Esophagus (tissue), 2 donors: ENCODE measurements around the gene AKNAD1. TPM values are rescaled to one million over a fixed set of nuclear protein-coding genes. Genes with fewer than 3 reads are reported as not detected.

Experiments
- H3K27ac ChIP-seq, 2 donors: one replicate each; pipeline ENCODE4 v1.5.1; 2013; ENCODE audit warnings: low read depth in 2 of 2, mild to moderate bottlenecking in 2 of 2, inconsistent platforms in 1 of 2, low read length in 1 of 2, moderate library complexity in 1 of 2
- H3K27me3 ChIP-seq, 2 donors: one replicate each; pipeline ENCODE4 v1.6.1; 2013; ENCODE audit warnings: low read length in 2 of 2, control low read depth in 1 of 2, mild to moderate bottlenecking in 1 of 2; ENCODE audit not compliant: insufficient read depth in 2 of 2, control insufficient read depth in 1 of 2
- H3K36me3 ChIP-seq, 2 donors: one replicate each; pipeline ENCODE4 v1.6.1; 2013; ENCODE audit warnings: low read length in 1 of 2; ENCODE audit not compliant: control insufficient read depth in 2 of 2, insufficient read depth in 2 of 2
- H3K4me1 ChIP-seq, 2 donors: one replicate each; pipeline ENCODE4 v1.6.1; 2013; ENCODE audit warnings: low read length in 1 of 2; ENCODE audit not compliant: control insufficient read depth in 2 of 2, insufficient read depth in 2 of 2
- H3K4me3 ChIP-seq, 2 donors: one replicate each; pipeline ENCODE4 v1.5.1; 2013; ENCODE audit warnings: low read length in 2 of 2, mild to moderate bottlenecking in 2 of 2, low read depth in 1 of 2, moderate library complexity in 1 of 2
- H3K9me3 ChIP-seq, 2 donors: one replicate each; pipeline ENCODE4 v1.6.1; 2013; ENCODE audit warnings: mild to moderate bottlenecking in 2 of 2, low read depth in 1 of 2, low read length in 1 of 2, moderate library complexity in 1 of 2; ENCODE audit not compliant: control insufficient read depth in 2 of 2, insufficient read depth in 1 of 2
- WGBS, 2 donors: extraction: QIAGEN DNeasy Blood & Tissue Kit; methylation state at CpG; one replicate each; pipeline ENCODE4 v1.1.7; 2013; 5-methylcytosine and 5-hydroxymethylcytosine counted together
- polyA plus RNA-seq, 2 donors: library from polyadenylated mRNA; stranded (reverse); fragments of 200-250 nt; gene quantifications; one replicate each; pipeline ENCODE4 v1.2.3, GENCODE V29; 2013
- donor health status: healthy with polysubstance abuse.
- donor health status: Bipolar disorder and iron deficiency.

Gene AKNAD1
- polyA plus RNA-seq, 2 donors: 0.98 to 3.3 TPM

DNA sequence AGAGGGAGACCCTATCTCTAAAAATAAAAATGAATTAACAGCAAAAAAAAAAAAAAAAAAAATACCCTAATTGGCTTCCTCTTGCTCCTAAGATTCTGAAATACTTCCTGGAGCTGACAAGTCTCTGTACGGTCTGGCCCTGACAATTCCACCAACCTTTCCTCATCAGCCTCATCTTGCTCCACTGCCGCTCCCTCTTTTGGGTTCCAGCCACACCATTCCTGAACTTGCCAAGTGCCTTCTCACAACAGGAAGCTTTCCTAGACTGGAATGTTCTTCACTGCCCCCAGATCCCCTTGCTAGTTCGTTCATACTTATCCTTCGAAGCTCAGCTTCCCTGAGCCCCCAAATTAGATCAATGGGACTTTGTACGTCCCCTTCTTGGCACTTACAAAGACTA lies 37.0 kb downstream of the AKNAD1 start:
- no peaks in the 10 kb centered on the region for H3K36me3 ChIP-seq
- H3K4me1 ChIP-seq: peaks cover 2 to 3% of the 10 kb centered on the region in 2 donors
- no peaks in the 10 kb centered on the region for H3K27me3 ChIP-seq
- H3K4me3 ChIP-seq: no peak overlapping the region
- no peaks in the 10 kb centered on the region for H3K9me3 ChIP-seq
- no peak overlapping the region for H3K27ac ChIP-seq
- 63 to 64% methylated on average over 5 of the region's 5 CpGs for WGBS, 2 donors

DNA sequence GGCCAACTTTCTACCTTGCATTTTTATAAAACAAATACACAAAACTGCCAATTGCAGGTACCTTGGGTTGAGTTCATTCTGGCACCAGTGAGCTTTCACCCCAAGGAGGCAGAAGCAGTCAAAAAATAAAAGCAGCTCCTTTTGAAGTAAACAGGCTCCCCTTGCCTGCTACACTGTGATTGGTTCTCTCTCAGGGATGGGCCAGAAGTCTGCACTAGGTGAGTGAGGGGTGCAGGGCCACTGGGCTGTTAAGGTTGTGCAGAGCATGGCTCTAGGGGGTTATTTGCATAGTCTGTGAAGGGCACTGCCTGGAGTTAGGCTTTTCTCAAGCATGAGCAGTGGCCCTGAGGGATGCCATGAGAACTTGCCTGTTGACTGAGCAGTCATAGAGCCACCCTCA lies 39.1 kb downstream of the AKNAD1 start:
- no peaks in the 10 kb centered on the region for H3K36me3 ChIP-seq
- no peaks in the 10 kb centered on the region for H3K27me3 ChIP-seq
- no peak overlapping the region for H3K27ac ChIP-seq
- H3K4me1 ChIP-seq: peaks cover 2 to 3% of the 10 kb centered on the region in 2 donors
- no peaks in the 10 kb centered on the region for H3K9me3 ChIP-seq
- H3K4me3 ChIP-seq: no peak overlapping the region

DNA sequence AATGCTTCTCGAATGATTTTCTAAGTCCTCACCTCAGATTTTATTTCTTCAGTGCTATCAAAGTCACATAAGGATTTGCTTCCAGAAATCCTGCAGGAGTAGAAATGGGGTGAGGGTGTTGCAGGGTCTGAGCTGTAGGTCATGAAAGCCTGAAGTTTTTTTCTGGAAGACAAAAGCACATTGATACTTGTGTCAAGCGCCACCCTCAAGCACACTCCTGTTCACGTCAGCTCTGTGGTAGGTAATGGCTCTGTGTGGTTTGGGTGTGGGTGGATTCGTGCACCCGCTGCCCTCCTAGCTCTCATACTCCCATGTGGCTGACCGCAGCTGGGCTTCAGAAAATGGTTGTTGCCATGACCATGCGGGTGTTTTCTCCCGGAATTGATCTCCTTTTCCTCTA lies 39.9 kb downstream of the AKNAD1 start:
- 35 to 44% methylated on average over 8 of the region's 8 CpGs for WGBS, 2 donors
- Histone ChIP-seq H3K9me3 (no peaks in the 10 kb centered on the region), H3K27me3 (no peaks in the 10 kb centered on the region), H3K36me3 (no peaks in the 10 kb centered on the region), H3K4me3 (peak overlapping the region in 1 of 2 donors; percentile 30), H3K4me1 (peaks cover 2 to 3% of the 10 kb centered on the region in 2 donors), H3K27ac (peak overlapping the region; percentile 85 to 86)

DNA sequence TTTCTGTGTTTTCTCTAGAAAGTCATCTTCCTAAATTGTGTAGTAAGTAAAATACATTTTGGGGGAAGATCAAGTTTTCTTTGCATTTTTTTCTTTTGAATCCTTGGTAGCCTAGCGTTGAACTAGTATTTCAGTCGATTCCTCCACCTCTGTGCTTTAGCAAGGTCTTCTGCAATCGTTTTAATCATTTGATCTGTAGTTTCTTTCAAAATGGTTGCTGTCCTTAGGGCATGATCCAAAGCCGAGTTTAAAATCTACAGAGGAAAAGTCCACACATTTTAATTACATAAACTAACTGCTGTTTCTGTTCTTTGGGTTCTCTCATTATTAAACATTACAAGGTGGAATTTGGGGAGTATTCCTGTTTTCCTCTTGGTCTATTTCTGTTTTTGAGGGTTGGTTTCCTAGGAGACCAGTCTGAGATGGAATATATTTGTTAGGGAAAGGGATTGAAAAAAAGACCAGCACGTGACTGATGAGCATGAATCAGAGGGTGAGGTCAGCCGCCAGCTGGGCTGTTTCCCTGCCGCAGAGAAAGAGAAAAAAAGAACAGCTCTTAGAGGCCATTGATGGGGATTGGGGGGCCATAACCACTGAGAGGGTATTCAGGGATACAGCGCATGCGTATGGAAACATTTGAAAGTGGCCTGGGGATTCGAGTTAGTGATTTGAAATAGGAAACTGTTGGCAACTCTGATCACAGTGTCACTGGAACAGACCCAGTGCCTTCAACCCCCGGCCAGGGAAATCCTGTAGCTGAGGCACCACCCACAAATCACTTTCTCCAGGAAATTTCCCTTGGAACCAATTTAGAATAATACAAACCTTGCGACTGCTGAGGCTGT lies 40.6 kb downstream of the AKNAD1 start:
- Histone ChIP-seq H3K4me3 (peak overlapping the region in 1 of 2 donors; percentile 30), H3K27ac (peak overlapping the region; percentile 85 to 86), H3K27me3 (no peaks in the 10 kb centered on the region), H3K4me1 (peaks cover 2 to 3% of the 10 kb centered on the region in 2 donors), H3K9me3 (no peaks in the 10 kb centered on the region), H3K36me3 (no peaks in the 10 kb centered on the region)
- WGBS, 2 donors: 13 to 19% methylated on average over 12 of the region's 12 CpGs

DNA sequence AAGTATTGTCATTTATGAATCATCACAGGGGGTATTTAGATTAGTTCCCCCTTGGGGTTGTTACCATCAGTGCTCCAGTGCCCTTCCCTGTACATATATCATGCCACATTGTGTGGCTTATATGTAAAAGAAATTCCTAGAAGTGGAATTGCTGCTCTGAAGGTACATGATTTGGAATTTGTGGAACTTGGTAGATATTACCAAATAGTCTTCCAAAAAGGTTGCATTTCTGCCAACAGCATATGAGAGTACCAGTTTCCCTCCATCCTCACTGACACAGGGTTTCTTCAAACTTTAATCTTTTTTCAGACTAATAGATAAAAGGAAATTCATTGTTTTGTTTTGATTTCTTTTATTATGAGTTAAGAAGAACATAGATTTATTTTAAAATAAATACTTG lies 41.3 kb downstream of the AKNAD1 start:
- no peak overlapping the region for H3K4me3 ChIP-seq

DNA sequence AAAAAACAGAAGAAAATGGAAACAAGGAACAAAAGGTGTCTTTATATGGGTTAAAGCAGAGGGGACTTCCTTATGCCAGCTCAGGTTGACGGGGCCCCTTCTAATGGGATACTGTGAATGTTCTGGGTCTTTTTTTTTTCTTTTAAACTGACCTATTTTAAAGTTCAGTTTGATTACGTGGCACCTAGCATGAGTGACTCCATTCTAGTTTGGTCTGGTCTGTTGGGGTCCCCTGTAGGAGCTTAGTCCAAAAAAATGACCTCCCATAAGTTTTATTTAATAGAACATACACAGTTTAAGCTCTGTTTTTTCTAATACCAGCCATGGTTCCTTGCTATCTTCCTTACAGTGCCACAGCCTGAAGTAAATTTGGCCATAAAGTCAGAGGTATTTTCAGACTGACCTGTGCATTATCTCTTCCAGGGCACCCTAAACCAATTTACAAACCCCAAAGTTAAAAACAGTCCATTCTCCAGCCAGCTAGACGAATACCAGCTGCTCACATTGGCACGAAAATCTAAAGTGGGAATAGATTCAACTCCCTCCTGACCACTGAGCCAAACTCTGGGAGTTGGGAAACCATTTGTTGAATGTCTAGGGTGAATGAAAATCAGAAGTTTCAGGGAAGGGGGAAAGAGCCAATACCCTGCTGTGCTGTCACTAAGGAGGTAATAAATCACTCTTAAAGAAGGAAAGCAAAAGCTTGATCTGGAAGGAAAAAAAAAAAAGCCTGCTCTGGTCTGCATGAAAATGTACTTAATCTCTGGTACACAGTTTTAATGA lies 42.4 kb downstream of the AKNAD1 start:
- Histone ChIP-seq H3K36me3 (peaks cover 0 to 2% of the 10 kb centered on the region in 2 donors), H3K9me3 (no peaks in the 10 kb centered on the region), H3K4me3 (no peak overlapping the region), H3K4me1 (peaks cover 2 to 3% of the 10 kb centered on the region in 2 donors), H3K27me3 (no peaks in the 10 kb centered on the region), H3K27ac (peak overlapping the region in 1 of 2 donors; percentile 11)
- WGBS, 2 donors: 55 to 56% methylated on average over 4 of the region's 4 CpGs

More for the DNA sequence above, 41.3 kb downstream of the AKNAD1 start:
- H3K36me3 ChIP-seq: no peaks in the 10 kb centered on the region
- no peaks in the 10 kb centered on the region for H3K27me3 ChIP-seq
- H3K9me3 ChIP-seq: no peaks in the 10 kb centered on the region
- H3K4me1 ChIP-seq: peaks cover 2 to 3% of the 10 kb centered on the region in 2 donors
- peak overlapping the region in 1 of 2 donors; percentile 33 for H3K27ac ChIP-seq

DNA sequence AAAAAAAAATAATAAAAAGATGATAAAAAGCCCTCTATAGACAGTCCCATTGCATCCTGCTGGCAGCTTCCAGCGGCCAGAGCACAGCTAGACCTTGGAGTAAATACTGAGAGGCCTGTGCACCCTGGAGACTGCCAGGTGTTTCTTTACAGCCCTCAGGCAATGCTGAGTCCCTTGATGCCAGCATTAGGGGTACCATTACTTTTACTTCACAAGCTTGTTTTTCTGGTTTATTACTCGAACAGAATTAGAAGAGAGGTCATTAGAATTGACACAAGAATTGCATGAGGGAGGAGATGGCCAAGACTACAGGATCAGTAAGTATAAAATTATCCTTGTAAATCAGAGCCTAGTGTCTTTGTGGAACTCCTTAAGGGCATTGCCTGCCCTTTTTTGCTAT lies 43.6 kb downstream of the AKNAD1 start:
- 55 to 63% methylated on average over 2 of the region's 2 CpGs for WGBS, 2 donors
- peaks cover 0 to 4% of the 10 kb centered on the region in 2 donors for H3K36me3 ChIP-seq
- no peaks in the 10 kb centered on the region for H3K27me3 ChIP-seq
- peak overlapping the region in 1 of 2 donors; percentile 10 for H3K27ac ChIP-seq
- peaks cover 2 to 3% of the 10 kb centered on the region in 2 donors for H3K4me1 ChIP-seq
- no peaks in the 10 kb centered on the region for H3K9me3 ChIP-seq
- H3K4me3 ChIP-seq: no peak overlapping the region

DNA sequence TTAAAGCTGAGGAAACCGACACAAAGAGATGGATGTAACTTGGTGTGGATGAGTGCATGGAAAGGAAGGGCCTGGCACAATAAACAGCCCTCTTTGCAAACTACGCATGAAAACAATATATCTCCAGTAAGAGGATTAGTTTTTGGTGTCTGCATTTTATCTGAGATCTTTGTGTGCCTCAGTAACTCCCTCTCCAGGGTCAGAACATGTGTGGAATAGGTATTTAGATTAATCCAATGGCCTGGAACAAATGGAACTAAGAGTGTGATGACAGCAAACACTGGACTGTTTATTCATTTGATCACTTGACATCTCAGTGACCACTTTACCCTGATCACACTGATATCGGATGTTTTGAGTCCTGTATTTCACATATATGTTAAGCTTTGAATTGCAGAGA lies 45.3 kb downstream of the AKNAD1 start:
- H3K9me3 ChIP-seq: no peaks in the 10 kb centered on the region
- 95 to 96% methylated on average over 3 of the region's 3 CpGs for WGBS, 2 donors
- H3K4me3 ChIP-seq: no peak overlapping the region
- H3K27me3 ChIP-seq: no peaks in the 10 kb centered on the region
- H3K27ac ChIP-seq: no peak overlapping the region
- H3K36me3 ChIP-seq: peaks cover 0 to 5% of the 10 kb centered on the region in 2 donors
- no peaks in the 10 kb centered on the region for H3K4me1 ChIP-seq

DNA sequence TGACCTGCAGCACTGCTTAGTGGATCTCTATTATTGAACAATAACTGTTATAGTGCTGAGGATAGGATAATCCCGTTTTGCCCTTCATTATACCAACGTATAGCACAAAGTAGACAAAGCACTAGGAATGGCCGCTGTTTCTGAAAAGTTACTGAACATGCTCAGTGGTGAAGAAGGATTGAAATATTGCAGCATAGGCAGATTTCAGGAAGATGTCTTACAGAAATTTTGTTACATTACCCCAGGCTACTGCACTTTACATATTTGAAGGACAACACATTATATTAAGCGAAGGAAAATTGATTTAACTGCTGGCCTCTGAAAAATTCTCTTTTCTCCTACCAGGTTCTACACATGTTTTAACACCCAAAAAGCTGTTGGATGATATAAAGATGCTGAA lies 48.5 kb downstream of the AKNAD1 start:
- Histone ChIP-seq H3K27ac (no peak overlapping the region), H3K9me3 (no peaks in the 10 kb centered on the region), H3K4me3 (no peak overlapping the region), H3K36me3 (peaks cover 2 to 5% of the 10 kb centered on the region in 2 donors), H3K4me1 (no peaks in the 10 kb centered on the region), H3K27me3 (no peaks in the 10 kb centered on the region)
- 81 to 87% methylated on average over 4 of the region's 4 CpGs for WGBS, 2 donors
